Right renal pelvis (tissue), 4 donors: ENCODE data around the gene SMAP2. TPM values are rescaled to one million over a fixed set of nuclear protein-coding genes. Genes with fewer than 3 reads are reported as not detected.

ENCODE experiments used
- DNase-seq, 4 donors: peaks; one replicate each; pipeline ENCODE4 v3.0.0-alpha.2; 2013; ENCODE audit warnings: low read depth in 4 of 4, low spot score in 3 of 4, missing footprints in 1 of 4
- polyA plus RNA-seq, 4 donors: library from polyadenylated mRNA; unstranded; fragments of 120-200 nt; gene quantifications; one replicate each; pipeline ENCODE4 v1.2.1, GENCODE V29; 2013; ENCODE audit not compliant: insufficient read length in 4 of 4

SMAP2 gene
- polyA plus RNA-seq, 4 donors: 22.7 to 29.7 (median 24.3) TPM

DNA sequence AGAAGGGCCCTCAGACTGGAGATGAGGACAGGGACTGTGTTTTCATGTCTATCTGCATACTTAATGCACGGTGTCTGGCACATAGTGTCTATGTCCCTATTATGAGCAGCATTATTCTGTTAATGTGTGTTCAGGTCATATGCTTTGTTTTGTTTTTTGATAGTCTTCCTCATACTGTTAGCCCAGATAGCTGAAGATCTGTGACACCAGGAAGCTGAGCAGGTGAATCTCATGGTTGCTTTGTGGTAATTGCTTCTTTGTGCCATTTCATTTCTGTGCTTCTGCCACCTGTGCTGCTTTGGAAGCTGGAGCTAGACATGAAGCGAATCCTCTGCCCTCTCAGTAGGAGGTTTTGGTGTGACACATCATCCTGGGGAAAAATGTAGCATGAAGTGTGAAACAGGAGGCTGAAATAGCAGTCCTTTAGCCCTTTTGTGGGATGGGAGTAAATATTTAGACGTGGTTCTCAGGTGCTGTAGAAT lies 15.8 kb downstream of the SMAP2 start:
- DNase-seq: no peak

DNA sequence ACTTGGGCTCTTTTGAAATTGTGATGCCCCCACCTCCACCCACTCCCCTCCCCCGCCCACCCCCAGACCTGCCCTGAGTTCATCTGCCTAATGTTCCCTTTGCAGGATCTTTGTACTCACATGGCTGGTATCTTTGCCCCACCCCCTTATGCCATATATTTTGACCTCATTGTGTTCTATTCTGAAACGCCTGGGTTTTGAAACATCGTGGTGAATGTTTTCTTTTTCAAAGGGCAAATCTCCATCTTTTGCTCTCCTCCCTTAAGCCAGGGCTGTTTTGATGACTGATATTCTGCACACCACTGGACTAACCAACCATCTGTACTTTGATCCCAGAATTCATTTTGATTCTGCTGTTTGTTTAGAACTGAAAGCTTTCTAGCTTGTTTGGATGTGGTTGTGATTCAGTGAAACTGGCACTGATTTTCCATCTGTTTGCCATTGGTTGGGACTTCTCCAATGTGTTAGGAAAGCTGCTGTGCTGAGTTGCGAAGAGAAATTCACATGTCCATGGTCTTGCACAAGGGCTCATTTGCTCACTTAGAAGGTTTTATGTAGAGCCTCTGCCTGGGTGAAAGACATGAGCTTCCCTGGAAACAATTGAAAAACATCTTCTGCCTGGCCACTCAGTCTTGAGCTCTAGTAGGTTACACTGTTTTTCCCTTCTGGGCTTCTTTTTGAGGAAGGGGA lies 16.5 kb downstream of the SMAP2 start:
- no peak for DNase-seq

DNA sequence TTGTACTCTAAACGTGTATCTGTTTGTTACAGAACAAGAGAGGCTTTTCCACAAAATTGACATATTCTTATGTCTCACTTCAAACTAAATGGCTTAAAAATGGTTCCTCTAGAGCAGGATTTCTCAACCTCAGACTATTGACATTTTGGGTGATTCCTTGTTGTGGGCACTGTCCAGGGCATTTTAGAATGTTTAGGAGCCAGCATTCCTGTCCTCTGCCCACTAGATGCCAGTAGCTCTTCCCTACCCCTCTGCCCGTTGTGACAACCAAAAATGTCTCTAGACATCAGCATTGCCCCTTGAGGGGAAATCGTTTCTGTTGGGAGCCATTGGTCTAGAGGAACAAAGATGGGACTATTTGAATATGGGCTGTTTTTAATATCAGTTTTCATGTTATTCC lies 17.3 kb downstream of the SMAP2 start:
- no peak for DNase-seq

DNA sequence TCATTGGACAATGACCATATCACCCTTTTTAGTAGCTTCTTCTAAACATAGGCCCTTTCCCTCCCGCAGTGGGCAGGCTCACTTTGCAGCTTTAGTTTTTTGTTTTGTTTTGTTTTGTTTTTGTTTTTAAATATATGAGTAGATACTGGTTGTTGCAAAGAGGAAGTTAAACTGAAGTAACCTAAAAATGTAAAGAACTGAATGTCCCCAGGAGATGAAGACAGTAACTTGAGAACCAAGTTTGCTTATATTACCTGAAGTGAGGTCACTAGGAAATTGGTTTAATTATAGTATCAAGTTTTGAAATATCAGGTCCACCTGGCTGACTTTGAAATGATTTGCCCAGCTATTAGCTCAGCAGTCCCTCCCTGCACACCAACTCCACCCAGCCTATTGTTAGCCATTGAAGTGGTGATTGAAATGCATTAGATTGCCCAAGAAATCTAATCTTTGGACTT lies 18.2 kb downstream of the SMAP2 start:
- DNase-seq: no peak

DNA sequence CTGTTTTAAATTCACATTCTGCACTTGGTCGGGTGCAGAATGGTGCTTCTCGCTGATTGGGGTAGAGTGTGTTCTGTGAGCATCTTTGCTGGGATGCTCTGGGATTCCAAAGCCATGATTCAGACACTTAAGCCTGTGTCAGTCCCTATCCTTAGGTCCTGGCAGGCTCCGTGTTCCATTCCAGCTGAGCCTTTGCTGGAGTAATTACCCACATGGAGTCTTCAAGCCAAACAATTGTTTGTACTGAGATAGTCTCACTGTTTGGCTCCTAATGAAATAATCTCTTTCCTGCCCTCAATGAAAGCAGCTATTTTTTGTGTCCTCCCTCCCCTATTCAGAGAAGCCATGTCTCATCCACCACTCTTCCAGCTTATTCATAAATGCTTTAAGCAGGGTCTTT lies 18.7 kb downstream of the SMAP2 start:
- no peak for DNase-seq

DNA sequence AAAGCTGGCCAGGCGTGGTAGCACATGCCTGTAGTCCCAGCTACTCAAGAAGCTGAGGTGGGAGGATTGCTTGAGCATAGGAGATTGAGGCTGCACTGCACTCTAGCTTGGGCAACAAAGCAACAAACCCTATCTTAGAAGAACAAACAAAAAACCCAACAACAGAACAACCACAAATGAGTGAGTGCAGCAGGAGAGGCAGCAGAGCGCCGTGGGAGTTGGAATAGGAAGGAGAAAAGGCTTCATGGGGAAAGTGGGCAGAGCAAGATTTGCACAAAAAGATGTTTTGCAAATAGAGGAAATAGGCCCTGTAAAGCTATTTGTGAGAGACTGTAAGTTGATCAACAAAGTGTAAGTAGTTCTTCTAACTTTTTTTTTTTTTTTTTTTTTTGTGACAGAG lies 19.6 kb downstream of the SMAP2 start:
- DNase-seq: no peak

DNA sequence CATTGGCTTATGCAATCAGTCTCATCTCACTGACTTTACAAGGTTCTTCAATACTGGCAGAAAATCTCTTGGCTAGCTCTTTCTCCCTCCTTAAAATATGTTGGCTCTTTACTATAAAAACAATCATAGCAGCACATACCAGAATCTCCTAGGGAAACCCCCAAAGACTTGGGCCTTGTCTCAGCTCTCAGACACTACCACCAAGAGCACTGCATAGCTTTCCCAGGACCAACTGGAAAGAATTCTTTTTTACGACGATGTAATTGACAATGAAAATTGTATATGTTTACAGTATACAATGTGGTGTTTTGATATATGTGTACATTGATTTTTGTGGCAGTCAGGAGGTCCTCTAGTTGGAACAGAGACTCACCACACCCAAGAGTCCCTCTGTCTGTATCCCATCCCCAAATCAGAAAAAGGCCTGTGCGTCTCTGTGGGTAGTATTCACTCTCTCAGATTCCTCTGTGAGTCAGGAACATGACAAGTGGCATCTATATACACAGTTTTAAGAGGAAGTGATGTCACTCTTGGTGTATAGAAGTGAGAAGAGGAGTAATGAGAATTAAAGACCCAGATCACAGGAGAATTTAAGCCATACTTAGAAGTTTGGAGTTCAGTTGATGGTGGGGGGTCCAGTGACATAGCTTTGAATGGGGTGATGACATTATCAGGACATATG lies 21.1 kb downstream of the SMAP2 start:
- no peak for DNase-seq

DNA sequence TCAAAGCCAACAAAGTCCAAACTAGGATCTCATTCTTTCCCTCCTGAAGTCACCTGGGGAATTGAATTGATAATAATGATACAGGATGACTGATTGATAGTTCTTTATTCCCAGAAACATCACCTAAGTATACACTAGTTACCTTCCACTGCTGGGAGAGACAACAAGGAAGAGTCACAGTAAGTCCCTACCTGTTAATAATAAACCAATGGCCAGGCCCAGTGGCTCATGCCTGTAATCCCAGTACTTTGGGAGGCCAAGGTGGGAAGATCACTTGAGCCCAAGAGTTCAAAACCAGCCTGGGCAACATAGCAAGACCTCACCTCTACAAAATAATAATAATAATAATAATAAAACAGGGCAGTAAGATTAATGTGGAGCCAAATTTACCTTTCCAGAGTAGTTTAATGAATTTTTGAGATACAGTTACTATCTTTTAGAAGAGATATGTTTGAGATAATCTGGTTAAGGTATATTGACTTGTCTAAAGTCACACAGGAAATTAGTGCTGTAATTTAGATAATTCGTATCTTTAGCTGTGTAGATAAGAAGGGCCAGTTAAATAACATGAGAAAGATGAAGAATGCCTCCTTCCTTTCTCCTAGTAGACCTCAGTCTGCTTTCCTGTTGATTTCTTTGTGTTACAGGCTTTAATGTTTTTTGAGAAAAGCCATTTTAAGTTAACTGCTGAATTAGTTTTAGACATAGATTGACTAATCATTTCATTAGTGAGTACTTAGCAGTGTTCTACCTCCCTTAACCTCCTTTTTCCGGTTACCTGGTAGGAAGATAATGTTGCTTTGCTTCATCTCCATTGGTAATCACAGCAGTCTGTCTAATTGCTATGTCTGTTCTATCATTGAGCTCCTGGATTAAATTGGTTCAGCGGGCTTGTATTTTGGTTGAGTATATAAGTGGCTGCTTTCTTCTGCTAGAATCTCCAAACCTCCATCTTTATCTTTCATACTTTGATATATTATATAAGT lies 22.0 kb downstream of the SMAP2 start:
- DNase-seq: no peak

DNA sequence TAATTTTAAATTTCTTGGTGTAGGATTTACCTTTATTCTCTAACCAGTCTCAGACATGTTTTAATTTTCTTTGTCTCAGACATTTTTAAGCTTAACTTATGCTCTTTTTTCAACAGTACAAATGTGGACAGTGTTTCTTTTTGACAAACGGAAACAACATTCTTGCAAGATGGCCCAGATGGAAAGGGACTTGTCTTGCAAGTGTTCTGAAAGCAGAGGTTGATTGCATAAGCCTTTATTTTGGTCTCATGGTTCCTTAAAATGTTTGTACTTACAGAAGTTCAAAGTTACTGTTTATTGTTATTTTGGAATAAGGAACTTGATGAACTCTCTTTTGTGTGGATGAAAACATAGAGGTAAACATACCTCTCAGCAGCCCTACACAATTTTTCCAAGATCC lies 22.9 kb downstream of the SMAP2 start:
- DNase-seq: no peak

DNA sequence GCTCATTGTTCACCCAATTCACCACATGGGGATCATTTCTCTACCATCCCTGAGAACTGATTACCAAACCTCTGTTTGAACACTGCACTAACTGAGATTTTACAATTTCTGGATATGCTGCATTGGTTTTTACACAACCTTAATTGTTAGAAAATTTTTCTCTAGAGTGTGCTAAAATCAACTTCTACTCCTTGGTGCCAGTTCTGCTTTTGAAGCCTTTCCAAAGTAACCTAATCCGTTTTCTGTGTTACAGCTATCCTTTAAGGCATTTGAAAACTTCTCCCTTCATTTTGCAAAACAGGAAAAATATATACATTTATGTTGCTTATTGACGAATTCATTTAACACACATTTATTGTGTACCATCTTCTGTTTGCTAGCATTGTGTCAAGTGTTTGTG lies 23.7 kb downstream of the SMAP2 start:
- no peak for DNase-seq

DNA sequence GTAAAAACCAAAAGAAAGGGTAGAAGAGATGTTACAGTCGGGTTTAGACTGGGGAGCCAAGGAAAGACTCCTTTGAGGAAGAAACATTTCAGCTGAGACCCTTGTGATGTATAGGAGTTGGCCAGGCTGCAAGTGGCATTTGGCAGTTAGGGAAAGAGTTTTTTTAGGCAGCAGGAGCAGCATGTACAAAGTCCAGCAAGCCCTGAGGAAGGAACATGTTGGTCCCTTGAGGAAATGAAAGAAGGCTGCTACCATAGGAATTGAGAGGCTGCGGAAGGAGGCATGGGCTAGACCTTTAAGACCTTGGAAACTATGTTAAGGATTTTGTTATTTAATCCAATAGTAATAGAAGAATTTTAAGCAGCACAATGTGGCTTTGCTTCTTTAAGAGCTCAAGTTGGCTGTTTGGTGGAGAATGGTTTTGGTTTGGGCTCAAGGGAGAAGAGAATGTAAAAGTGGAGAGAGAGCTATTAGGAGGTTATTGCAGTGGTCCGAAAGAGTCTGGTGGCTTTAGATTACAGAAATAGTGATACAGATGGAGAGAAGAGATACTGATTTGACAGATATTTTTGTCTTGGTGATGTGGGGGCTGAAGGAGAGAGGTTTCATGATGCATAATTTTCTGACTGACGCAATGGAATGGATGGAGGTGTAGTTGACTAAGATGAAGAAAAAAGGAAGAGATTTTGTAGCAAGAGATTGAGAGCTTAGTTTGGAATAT lies 26.6 kb downstream of the SMAP2 start:
- DNase-seq: no peak

DNA sequence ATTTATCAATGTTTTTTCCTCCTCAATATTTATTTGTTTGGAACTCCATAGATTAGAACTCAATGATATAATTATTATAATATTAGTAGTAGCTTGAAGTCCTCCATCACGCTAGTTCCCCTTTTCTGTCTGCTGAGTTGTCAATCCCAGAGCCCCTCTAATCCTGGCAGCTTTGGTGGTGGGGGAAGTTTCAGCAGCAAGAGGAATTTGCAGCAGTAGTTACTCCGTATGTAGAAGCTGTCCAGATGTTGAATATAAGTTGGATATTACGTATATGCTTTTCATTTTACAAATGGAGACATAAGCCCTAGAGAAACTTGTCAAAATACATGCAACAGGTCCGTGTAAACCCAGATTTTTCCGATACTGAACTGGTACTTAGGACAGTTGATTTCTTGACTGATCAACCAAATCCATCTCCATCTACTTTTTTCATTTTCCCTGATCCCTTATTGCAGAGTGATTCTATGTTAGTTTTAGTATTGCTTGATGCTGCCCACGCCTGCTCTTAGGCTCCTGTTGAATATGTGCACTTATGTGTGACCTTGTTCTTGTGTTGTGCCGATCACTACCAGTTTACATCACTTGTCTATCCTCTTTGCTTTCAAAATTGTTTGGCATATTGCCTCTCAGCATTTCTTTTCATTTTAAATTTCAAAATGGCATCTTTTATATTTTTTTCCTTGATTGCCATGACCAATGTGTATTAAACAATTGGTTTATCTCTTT lies 28.1 kb downstream of the SMAP2 start:
- no peak for DNase-seq

DNA sequence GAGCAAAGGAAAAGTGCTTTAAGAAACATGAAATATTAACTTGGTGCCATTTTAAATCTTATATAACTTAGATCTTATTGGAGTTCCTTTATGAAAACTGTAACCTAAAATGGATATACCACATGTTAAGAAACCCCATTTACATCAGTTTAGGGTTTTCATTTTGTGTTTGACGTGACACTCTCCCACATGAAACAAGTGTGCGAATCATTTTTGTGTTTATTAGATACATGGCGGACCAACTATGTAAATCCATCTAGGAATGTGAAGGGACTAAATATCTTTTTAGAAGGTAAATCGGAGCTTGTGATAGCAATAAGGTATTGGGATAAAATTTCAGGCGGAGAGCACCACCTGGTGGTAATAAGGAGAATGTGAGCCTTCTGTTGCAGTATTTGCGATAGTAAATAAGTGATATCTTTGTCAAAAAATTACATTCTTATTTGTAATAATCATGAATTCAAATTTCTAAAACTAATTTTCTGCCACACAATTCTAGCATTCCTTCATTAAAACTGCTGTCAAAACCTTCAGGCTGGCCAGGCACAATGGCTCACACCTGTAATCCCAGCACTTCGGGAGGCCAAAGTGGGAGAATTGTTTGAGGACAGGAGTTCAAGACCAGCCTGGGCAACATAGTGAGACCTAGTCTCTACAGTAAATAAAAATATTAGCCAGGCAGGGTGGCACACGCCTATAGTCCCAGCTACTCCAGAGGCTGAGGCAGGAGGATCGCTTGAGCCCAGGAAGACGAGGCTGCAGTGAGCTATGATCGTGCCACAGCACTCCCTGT lies 31.3 kb downstream of the SMAP2 start:
- peak in 1 of 4 donors; percentile 44 for DNase-seq

DNA sequence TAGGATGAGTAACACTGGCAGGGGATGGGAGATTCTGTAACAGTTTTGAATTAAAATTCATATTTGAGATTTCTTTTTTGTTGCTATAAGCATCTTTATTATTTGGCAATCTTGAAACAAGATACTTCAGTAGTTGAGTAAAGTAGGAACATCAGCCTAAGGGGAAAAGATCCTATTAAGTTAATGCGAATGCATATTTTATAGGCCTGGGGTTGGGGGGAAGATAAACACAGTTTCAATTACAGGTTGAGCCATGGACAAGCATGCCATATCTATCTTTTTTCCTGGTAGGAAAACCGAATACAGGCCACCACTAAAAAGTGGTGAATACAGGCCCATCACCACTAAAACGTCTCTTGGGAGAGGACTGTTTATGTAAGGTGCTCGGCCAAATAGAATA lies 32.3 kb downstream of the SMAP2 start:
- DNase-seq: no peak

DNA sequence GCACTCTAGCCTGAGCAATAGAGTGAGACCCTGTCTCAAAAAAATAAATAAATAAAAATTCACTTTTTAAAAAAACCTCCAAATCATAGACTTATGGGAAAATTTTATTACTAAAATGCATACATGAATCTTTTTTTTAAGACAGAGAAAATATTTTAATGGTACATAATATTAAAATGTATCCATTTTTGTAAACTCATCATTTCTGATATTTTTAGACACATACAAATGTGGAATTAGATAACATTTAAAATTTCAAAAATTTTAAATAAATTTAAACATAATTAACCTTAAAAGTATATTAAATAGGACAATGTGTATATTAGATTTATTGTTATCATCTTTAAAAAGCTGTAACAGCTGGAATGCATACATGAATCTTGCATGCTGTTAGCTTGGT lies 33.9 kb downstream of the SMAP2 start:
- no peak for DNase-seq

DNA sequence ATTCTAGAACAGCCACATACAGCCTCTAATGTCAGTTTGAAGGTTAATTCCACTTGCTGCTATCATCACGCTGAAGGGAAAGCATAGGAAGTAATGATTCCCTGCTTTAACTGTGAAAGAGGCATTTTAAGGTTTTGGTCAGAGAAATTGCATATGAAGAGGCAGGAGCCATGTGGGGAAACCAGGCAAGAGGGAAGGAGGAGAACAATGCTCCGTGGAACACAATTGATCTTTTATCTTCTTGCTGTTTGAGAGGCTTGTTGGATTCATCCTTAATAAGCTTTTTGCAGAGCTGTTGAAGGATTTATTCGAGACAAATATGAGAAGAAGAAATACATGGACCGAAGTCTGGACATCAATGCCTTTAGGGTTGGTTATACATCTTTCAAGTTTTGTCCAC lies 35.9 kb downstream of the SMAP2 start:
- no peak for DNase-seq

DNA sequence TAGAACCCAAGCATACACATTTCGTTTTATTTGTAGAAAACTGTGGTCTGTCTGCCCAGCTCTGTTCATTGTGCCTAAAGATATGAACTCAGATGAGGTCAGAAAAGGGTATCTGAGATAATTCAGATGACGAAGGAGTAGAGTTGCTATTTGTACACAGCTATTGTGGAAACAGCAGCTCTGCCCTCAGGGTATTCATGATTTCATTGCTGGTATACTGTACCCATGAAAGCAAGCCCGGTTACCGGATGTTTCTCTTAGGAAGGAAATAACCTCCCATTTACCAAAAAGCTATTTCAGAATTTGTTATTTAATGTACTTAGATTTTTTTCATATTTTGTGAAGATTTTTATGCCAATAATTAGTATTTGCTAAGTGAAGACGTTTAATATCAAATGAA lies 37.8 kb downstream of the SMAP2 start:
- no peak for DNase-seq

DNA sequence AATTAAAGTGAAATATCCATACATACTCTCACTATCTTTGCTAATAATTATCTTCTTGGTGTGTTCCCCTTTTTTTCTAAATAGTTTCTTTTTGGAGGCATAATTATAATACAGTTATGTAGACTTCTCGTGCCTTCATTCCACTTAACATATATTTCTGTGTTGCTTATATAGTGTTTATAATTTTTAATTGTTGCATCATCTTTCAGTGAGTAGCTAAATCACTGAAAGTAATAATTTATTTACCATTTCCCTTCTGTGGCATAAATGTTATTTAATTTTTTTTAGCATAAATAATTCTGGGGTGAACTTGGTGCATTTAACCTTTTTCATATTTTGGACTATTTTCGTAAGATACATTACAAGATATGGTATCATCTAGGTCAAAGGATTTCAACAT lies 38.3 kb downstream of the SMAP2 start:
- DNase-seq: no peak
